SHP77 treated with DMSO at 0.1 percent for 48 hours (cell line): Measurements from ENCODE around the gene SLC12A6.

Experiments used
- DNase-seq: peaks from one replicate; lab custom pipeline; 2025; lab: John Stamatoyannopoulos, UW

SLC12A6 gene

DNA sequence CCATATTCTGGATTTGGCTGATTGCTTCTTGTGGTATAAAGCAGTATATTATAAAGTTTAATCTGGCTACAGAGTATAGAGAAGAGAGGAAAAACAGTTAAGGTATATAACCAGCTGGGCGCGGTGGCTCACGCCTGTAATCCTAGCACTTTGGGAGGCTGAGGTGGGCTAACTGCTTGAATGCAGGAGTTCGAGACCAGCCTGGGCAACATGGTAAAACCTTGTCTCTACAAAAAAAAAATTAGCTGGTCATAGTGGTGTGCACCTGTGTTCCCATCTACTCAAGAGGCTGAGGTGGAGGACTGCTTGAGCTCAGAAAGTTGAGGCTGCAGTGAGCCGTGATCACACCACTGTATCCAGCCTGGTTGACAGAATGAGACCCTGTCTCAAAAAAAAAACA, 7.3 kb downstream of the SLC12A6 start:
- no peak for DNase-seq

GRCh38 chr15:34329006-34329405, 8.6 kb downstream of the SLC12A6 start:
- DNase-seq, result no peak

DNA sequence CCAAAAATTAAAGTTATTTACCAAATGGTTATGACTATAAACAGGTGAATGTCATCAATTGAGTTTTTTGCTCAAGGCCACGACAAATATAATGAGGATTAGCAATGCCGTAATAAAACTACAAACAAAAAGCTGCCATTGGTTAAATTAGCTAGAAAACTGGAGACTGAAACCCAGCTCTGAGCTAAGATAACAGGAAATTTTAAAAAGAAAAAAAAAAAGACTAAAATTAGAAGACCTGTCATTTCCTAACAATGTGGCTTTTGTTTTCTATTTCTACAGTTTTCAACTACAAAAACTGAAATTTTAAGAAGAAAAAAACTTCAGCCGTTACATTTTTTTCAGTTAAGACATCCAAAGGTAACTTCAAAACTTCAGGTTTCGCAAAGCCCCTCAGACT, 9.7 kb downstream of the SLC12A6 start:
- DNase-seq, result no peak

- DNase-seq, result no peak
Observed at GRCh38 chr15:34325368-34325767, 12.2 kb downstream of the SLC12A6 start.

GRCh38 chr15:34324933-34325332, 12.6 kb downstream of the SLC12A6 start:
- DNase-seq, result no peak

DNA sequence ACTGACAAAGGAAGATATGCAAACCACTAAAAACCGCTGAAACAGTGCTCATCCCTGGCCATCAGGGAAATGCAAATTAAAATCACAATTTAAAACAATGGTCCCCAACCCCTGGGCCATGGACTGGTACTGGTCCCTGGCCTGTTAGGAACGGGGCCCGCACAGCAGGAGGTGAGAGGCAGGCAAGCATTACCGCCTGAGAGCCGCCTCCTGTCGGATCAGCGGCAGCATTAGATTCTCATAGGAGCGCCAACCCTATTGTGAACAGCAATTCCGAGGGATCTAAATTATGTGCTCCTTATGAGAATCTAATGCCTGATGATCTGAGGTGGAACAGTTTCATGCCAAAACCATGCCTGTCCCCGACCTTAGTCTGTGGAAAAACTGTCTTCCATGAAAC, 14.4 kb downstream of the SLC12A6 start:
- DNase-seq, result no peak

GRCh38 chr15:34318277-34319079, 19.1 kb downstream of the SLC12A6 start:
- peak; percentile 6 for DNase-seq

DNA sequence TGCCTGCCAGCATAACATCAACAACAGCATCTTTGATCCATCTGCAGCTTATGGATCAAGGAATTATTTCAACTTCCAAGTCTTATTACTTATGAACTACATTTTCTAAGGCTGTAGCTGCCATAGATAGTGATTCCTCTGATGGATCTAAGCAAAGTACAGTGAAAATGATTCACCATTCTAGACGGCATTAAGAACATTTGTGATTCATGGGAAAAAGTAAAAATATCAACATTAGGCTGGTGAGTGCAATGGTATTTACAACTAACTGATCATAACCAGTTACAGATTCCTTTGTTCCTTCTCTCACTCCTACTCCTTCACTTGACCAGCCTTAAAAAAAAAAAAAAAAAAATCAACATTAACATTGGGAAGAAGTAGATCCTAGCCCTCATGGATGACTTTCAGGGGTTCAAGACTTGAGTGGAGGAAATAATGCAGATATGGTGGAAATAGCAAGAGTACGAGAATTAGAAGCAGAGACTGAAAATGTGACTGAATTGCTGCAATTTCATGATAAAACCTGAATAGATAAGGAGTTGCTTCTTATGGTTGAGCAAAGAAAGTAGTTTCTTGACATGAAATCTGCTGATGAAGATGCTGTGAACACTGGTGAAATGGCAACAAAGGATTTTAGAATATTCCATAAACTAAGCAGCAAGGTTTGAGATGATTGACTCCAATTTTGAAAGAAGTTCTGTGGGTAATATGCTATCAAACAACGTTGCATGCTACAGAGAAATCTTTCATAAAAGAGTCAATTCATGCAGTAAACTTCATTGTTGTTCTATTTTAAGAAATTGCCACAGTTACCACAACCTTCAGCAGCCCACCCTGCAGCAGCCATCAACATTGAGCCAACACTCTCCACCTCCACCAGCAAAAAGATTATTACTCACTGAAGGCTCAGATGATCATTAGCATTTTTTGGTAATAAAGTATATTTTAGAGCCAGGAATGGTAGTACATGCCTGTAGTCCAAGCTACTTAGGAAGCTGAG, 22.8 kb downstream of the SLC12A6 start:
- no peak for DNase-seq

GRCh38 chr15:34311563-34311962, 26.0 kb downstream of the SLC12A6 start:
- no peak for DNase-seq

DNA sequence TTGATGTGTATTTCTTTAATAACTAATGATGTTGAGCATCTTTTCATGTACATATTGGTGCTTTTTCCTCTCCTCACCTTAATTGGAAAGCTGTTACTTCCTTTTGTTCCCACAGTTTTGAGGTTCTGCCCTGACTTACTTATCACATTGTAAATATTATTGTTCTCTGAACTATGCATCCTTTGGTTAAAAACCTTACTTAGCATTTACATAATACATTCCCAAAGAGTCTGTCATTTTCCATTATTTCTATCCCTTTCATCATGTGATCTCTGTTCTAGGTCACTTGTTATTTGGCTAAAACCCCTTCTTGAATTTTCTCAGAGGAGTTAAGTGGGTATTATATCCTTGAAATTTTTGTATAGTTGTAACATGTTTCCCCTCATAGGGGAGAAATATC, 33.0 kb downstream of the SLC12A6 start:
- no peak for DNase-seq

- DNase-seq, result no peak
Observed at GRCh38 chr15:34301058-34301457, 36.5 kb downstream of the SLC12A6 start.

- DNase-seq, result no peak
Observed at GRCh38 chr15:34297059-34297458, 40.5 kb downstream of the SLC12A6 start.

DNA sequence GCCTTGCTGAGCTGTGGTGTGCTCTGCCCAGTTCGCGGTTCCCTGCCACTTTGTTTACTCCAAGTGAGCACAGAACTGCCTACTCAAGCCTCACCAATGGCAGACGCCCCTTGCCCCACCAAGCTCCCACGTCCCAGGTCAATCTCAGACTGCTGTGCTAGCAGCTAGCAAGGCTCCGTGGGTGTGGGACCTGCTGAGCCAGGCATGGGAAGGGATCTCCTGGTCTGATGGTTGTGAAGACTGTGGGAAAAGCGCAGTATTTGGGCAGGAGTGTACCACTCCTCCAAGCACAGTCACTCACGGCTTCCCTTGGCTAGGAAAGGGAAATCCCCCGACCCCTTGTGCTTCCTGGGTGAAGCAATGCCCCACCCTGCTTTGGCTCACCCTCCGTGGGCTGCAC, 45.0 kb downstream of the SLC12A6 start:
- DNase-seq, result no peak

- no peak for DNase-seq
Observed at GRCh38 chr15:34284937-34285336, 52.6 kb downstream of the SLC12A6 start.

- no peak for DNase-seq
Observed at GRCh38 chr15:34282384-34282783, 55.2 kb downstream of the SLC12A6 start.

DNA sequence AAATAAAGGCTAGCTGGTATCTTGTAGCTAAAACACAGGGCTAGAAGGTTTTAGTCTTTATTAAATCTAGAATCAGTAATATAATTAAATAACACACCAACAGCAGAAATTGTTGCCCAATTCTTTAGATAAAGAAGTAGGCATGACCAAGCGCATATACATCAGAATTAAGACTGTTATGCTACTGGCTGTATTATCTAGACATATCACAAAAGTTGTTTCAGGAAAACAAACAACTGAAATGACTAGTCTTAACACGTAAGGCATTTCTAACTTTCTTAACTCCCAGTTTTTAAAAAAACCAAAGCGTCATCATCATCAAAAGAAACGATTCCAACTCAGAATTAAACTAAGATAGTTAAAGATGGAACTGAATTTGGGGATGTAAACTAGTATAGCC, 57.4 kb downstream of the SLC12A6 start:
- DNase-seq, result no peak

DNA sequence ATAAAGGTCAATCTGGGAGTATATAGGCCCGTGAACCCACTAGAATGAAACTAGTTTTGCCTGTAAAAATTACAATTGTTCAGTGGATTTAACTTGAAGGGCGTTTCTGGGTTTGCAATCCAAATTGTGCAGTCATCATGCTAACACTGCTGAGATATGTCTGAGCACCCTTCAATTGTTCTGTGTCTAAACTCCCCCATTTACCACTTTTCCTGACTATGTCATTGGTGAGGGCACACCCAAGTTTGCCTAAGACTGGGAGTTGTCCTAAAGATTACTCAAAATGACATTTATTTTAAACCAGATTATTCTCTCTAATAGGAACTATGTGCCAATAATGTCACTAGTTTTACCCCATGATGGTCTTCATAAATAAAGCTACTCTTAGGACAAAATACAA, 58.2 kb downstream of the SLC12A6 start:
- no peak for DNase-seq

DNA sequence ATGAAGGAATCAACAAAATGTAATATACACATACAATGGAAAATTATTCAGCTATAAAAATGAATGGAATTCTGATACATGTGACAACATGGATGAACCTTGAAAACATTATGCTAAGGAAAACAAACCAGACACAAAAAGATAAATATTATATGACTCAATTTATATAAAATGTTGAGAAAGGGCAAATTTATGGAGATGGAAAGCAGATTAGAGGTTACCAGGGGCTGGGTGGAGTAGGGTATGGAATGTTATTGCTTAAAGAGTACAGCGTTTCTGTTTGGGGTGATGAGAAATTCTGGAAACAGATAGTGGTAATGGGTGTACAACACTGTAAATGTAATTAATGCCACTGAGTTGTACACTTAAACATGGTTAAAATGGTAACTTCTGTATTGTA, 61.9 kb downstream of the SLC12A6 start:
- DNase-seq, result no peak

DNA sequence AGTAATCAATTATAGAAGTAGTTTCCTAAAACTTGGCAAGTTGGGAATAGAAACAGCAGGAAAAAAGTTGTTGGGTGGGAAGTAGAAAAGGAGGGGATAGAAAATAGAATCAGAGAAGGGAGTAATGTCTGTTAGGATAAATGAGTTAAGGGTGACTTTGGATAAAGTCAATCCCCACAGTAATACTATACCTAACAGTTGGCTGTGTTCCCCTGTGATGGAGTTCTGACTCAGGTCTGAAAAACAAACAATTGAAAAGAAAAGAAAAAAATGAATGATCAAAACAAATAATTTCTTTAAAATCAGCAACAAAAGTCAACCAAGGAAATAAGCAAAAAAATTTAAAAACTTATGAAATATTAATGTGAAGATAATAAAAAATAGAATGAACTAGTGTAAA, 62.4 kb downstream of the SLC12A6 start:
- no peak for DNase-seq

GRCh38 chr15:34271493-34271892, 66.1 kb downstream of the SLC12A6 start:
- DNase-seq, result no peak

DNA sequence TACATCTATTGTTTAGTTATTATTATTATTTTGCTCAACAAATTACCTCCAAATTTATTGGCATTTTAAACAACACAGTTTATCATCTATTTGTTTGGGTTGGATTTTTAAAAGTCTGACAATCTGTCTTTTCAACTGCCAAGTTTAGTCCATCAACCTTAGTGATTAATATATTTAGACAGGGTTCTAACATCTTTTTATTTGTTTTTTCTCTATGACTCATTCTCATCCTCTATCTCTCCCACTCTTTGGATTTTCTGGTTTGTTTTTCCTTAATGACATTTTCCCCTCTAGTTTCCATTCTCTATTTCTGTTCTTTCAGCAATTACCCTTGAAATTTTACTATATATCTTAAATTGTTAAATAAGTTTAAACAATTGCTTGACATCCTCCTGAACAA, 70.8 kb downstream of the SLC12A6 start:
- DNase-seq, result no peak

DNA sequence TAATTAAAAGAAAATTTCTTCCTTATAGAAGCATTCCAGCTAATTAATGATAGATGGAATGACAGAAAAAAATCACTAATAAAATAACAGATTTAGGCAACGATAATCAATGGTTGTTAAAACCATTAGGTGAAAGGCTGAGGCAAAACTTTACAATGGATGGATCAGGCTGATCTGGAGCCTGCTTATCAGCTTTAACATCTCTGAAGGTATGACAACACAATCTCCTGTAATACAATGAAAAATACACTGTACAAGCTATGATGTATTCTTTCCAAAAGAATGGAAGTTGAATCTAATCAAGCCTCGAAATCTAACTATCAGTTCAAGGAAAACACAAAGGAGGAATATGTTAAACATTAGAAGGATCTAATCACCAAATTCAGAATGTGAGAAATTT, 73.5 kb downstream of the SLC12A6 start:
- no peak for DNase-seq

- no peak for DNase-seq
Observed at GRCh38 chr15:34262362-34262761, 75.2 kb downstream of the SLC12A6 start.
